GM23338 (cell line): ENCODE data around the gene ATP10D. TPM values are rescaled to one million over a fixed set of nuclear protein-coding genes. Genes with fewer than 3 reads are reported as not detected.

Experiments
- ATAC-seq: fragments of 200-7000 bp; cut with Tn5 transposase; 3 replicates; pipeline ENCODE4 v1.9.1; 2020
- DNase-seq: peaks from one replicate; pipeline ENCODE4 v3.0.0-alpha.2; 2015; ENCODE audit warnings: low spot score
- H2AFZ ChIP-seq: fragments of 200-600 bp; sonication (generic); 2 replicates; pipeline ENCODE4 v1.8.0; 2016; ENCODE audit warnings: antibody characterized with exemption, mild to moderate bottlenecking, moderate library complexity
- H3F3A ChIP-seq: fragments of 200-600 bp; sonication (generic); replicated peaks from 2 replicates; pipeline ENCODE4 v1.8.0; 2017; ENCODE audit warnings: antibody characterized with exemption, mixed run types, low read depth
- H3K27ac ChIP-seq: fragments of 200-600 bp; sonication (generic); 2 replicates; pipeline ENCODE4 v1.6.1; 2016; ENCODE audit warnings: low read depth
- H3K27me3 ChIP-seq: fragments of 200-600 bp; sonication (generic); 2 replicates; pipeline ENCODE4 v1.8.0; 2016; ENCODE audit warnings: mild to moderate bottlenecking, mixed run types, moderate library complexity; ENCODE audit not compliant: insufficient read depth
- H3K36me3 ChIP-seq: fragments of 200-600 bp; sonication (generic); 2 replicates; pipeline ENCODE4 v1.8.0; 2016; ENCODE audit warnings: mild to moderate bottlenecking; ENCODE audit not compliant: insufficient read depth
- H3K4me1 ChIP-seq: fragments of 200-600 bp; sonication (generic); 2 replicates; pipeline ENCODE4 v1.8.0; 2016; ENCODE audit warnings: mild to moderate bottlenecking, moderate library complexity; ENCODE audit not compliant: insufficient read depth
- H3K4me2 ChIP-seq: fragments of 200-600 bp; sonication (generic); 2 replicates; pipeline ENCODE4 v1.7.1; 2017; ENCODE audit warnings: mixed run types
- H3K4me3 ChIP-seq: fragments of 200-600 bp; sonication (generic); 2 replicates; pipeline ENCODE4 v1.6.1; 2016; ENCODE audit warnings: mixed run types
- H3K79me2 ChIP-seq: fragments of 200-600 bp; sonication (generic); replicated peaks from 2 replicates; pipeline ENCODE4 v1.8.0; 2017; ENCODE audit warnings: mild to moderate bottlenecking; ENCODE audit not compliant: insufficient read depth
- H3K9me2 ChIP-seq: fragments of 200-600 bp; sonication (generic); 2 replicates; pipeline ENCODE4 v1.8.0; 2017; ENCODE audit not compliant: insufficient read depth
- H4K20me1 ChIP-seq: fragments of 200-600 bp; sonication (generic); replicated peaks from 2 replicates; pipeline ENCODE4 v1.8.0; 2017; ENCODE audit warnings: mild to moderate bottlenecking; ENCODE audit not compliant: insufficient read depth
- H3K27ac Mint-ChIP-seq: 2 replicates; pipeline ENCODE4 v1.8.0; 2020; ENCODE audit warnings: inconsistent platforms, mild to moderate bottlenecking, moderate library complexity, mixed read lengths
- H3K27me3 Mint-ChIP-seq: 3 replicates; pipeline ENCODE4 v1.8.0; 2022; ENCODE audit warnings: low read depth, mild to moderate bottlenecking, moderate library complexity, mixed read lengths, inconsistent platforms; ENCODE audit not compliant: insufficient read depth, poor library complexity
- H3K36me3 Mint-ChIP-seq: 3 replicates; pipeline ENCODE4 v1.8.0; 2021; ENCODE audit warnings: low read depth, mild to moderate bottlenecking, inconsistent platforms, moderate library complexity, mixed read lengths
- H3K4me1 Mint-ChIP-seq: 3 replicates; pipeline ENCODE4 v1.8.0; 2020; ENCODE audit warnings: mild to moderate bottlenecking, inconsistent platforms, mixed read lengths
- H3K4me3 Mint-ChIP-seq: 3 replicates; pipeline ENCODE4 v1.8.0; 2021; ENCODE audit warnings: moderate library complexity, mild to moderate bottlenecking, inconsistent platforms, mixed read lengths
- H3K9me3 Mint-ChIP-seq: 3 replicates; pipeline ENCODE4 v1.8.0; 2020; ENCODE audit warnings: moderate library complexity, mild to moderate bottlenecking, inconsistent platforms, mixed read lengths
- CREB1 ChIP-seq: fragments of 250-450 bp; sonication (Bioruptor Pico); IDR thresholded peaks from 2 replicates; pipeline ENCODE4 v1.5.0; 2020; ENCODE audit warnings: low read depth, mild to moderate bottlenecking, moderate library complexity
- EZH2 ChIP-seq: fragments of 200-600 bp; sonication (generic); IDR thresholded peaks from one replicate; pipeline ENCODE4 v1.8.0; 2017; ENCODE audit warnings: antibody characterized with exemption, mild to moderate bottlenecking, low read depth; ENCODE audit not compliant: unreplicated experiment
- EZH2phosphoT487 ChIP-seq: fragments of 200-600 bp; sonication (generic); IDR thresholded peaks from one replicate; pipeline ENCODE4 v1.8.1; 2018; ENCODE audit warnings: antibody characterized with exemption; ENCODE audit not compliant: unreplicated experiment
- JUNB ChIP-seq: IDR thresholded peaks from one replicate; pipeline ENCODE4 v1.6.1; 2016; ENCODE audit warnings: antibody characterized with exemption; ENCODE audit not compliant: unreplicated experiment
- NANOG ChIP-seq: IDR thresholded peaks from 2 replicates; pipeline ENCODE4 v1.6.1; 2016; ENCODE audit warnings: antibody characterized with exemption, borderline replicate concordance
- POLR2AphosphoS5 ChIP-seq: IDR thresholded peaks from 2 replicates; pipeline ENCODE4 v1.6.1; 2016; ENCODE audit warnings: antibody characterized with exemption, low read depth
- REST ChIP-seq: IDR thresholded peaks from one replicate; pipeline ENCODE4 v1.6.1; 2018; ENCODE audit warnings: antibody characterized with exemption; ENCODE audit not compliant: unreplicated experiment
- STAT1 ChIP-seq: IDR thresholded peaks from one replicate; pipeline ENCODE4 v1.6.1; 2016; ENCODE audit warnings: antibody characterized with exemption; ENCODE audit not compliant: unreplicated experiment
- ZNF114 ChIP-seq: fragments of 250-450 bp; sonication (Bioruptor Pico); IDR thresholded peaks from 2 replicates; pipeline ENCODE4 v1.5.0; 2020; ENCODE audit warnings: mild to moderate bottlenecking, moderate library complexity
- ZNF331 ChIP-seq: fragments of 250-450 bp; sonication (Bioruptor Pico); IDR thresholded peaks from 2 replicates; pipeline ENCODE4 v1.5.0; 2020; ENCODE audit warnings: low read depth, mild to moderate bottlenecking, moderate library complexity
- ZNF462 ChIP-seq: fragments of 250-450 bp; sonication (Bioruptor Pico); IDR thresholded peaks from 2 replicates; pipeline ENCODE4 v1.5.0; 2020; ENCODE audit warnings: mild to moderate bottlenecking, moderate library complexity
- polyA plus RNA-seq: library from polyadenylated mRNA; unstranded; fragments of >200 nt; fragmentation: Nextera tagmentation; extraction: Ambion mirVana; gene quantifications from 2 replicates; pipeline ENCODE4 v1.2.1, GENCODE V29; 2016
- total RNA-seq: library from RNA; depleted of rRNA; stranded (reverse); fragments of >200 nt; shearing (Covaris generic); gene quantifications from 2 replicates; pipeline ENCODE4 v1.2.3, GENCODE V29; 2014
- TF ChIP-seq, protein P1 (sequence below): IDR thresholded peaks from 2 replicates; pipeline ENCODE4 v1.6.1; 2016; ENCODE audit warnings: antibody characterized with exemption
- TF ChIP-seq, protein P2 (sequence below), 2 experiments: fragments of 200-600 bp in 1 of 2; sonication (generic) in 1 of 2; conservative IDR thresholded peaks; 2 replicates each; pipeline versions ENCODE4 v1.5.1 to v1.6.1; 2016 to 2017; ENCODE audit warnings: antibody characterized with exemption in 2 of 2, low read depth in 2 of 2, mild to moderate bottlenecking in 2 of 2, moderate library complexity in 1 of 2

The ATP10D gene
- total and polyA plus RNA-seq, 2 experiments from 2014 or later = 4.5 to 4.7 TPM

DNA sequence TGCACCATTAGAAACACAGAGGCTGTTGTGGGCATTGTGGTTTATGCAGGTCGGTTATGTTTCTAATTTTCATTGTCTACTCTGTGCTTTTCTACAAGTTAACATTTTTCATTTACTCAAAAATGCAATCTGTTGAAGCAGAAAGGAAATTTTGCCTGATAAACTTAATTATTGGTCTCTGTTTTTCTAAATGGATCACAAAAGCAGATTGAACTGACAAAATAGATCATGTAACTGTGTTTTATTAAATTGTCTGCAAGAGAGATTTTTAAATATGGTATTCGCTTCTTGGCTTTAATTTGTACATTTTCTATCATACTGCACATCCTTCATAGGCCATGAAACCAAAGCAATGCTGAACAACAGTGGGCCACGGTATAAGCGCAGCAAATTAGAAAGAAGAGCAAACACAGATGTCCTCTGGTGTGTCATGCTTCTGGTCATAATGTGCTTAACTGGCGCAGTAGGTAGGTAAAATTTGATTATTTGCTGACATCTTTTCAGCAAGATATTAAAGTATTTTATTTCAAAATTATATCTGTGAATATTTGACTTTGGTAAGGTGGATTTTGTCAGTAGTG is 50.6 kb downstream of the ATP10D start:
- Histone ChIP-seq H3K79me2 (no peaks in the 10 kb centered on the region), H3K36me3 (no peaks in the 10 kb centered on the region), H3K27ac (no peak overlapping the region), H3K4me1 (peaks cover 4% of the 10 kb centered on the region; the same call in 1 of the 2 replicates), H3K4me3 (no peak overlapping the region), H4K20me1 (no peaks in the 10 kb centered on the region), H3K9me2 (no peaks in the 10 kb centered on the region), H3K4me2 (no peak overlapping the region), H3F3A (no peaks in the 10 kb centered on the region), H3K27me3 (no peaks in the 10 kb centered on the region), H2AFZ (no peak overlapping the region)
- H3K4me1 Mint-ChIP-seq = peaks cover 12% of the 10 kb centered on the region
- no peak overlapping the region for H3K4me3 Mint-ChIP-seq
- no peaks in the 10 kb centered on the region for H3K36me3 Mint-ChIP-seq
- DNase-seq = no peak
- ATAC-seq = no peak
- no peaks in the 10 kb centered on the region for H3K27me3 Mint-ChIP-seq
- H3K27ac Mint-ChIP-seq = no peak overlapping the region
- no peak for TF ChIP-seq REST
- TF ChIP-seq EZH2phosphoT487 = no peak
- no peak for TF ChIP-seq CREB1 (CRISPR knock-in tag)
- TF ChIP-seq ZNF462 (CRISPR knock-in tag) = no peak
- no peak for TF ChIP-seq EZH2
- TF ChIP-seq JUNB = no peak
- TF ChIP-seq POLR2AphosphoS5 = no peak
- no peak for TF ChIP-seq NANOG
- no peak for TF ChIP-seq STAT1
- TF ChIP-seq ZNF331 (CRISPR knock-in tag) = no peak
- TF ChIP-seq ZNF114 (CRISPR knock-in tag) = no peak
- TF ChIP-seq, protein P1, sequence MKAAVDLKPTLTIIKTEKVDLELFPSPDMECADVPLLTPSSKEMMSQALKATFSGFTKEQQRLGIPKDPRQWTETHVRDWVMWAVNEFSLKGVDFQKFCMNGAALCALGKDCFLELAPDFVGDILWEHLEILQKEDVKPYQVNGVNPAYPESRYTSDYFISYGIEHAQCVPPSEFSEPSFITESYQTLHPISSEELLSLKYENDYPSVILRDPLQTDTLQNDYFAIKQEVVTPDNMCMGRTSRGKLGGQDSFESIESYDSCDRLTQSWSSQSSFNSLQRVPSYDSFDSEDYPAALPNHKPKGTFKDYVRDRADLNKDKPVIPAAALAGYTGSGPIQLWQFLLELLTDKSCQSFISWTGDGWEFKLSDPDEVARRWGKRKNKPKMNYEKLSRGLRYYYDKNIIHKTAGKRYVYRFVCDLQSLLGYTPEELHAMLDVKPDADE = no peak
- TF ChIP-seq, protein P2, sequence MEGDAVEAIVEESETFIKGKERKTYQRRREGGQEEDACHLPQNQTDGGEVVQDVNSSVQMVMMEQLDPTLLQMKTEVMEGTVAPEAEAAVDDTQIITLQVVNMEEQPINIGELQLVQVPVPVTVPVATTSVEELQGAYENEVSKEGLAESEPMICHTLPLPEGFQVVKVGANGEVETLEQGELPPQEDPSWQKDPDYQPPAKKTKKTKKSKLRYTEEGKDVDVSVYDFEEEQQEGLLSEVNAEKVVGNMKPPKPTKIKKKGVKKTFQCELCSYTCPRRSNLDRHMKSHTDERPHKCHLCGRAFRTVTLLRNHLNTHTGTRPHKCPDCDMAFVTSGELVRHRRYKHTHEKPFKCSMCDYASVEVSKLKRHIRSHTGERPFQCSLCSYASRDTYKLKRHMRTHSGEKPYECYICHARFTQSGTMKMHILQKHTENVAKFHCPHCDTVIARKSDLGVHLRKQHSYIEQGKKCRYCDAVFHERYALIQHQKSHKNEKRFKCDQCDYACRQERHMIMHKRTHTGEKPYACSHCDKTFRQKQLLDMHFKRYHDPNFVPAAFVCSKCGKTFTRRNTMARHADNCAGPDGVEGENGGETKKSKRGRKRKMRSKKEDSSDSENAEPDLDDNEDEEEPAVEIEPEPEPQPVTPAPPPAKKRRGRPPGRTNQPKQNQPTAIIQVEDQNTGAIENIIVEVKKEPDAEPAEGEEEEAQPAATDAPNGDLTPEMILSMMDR (conservative IDR thresholded peaks at IDR 0.05; ENCODE audit: low read depth in 2 of 2) = no peak
- H3K9me3 Mint-ChIP-seq = no peaks in the 10 kb centered on the region
